ENCODE results near the gene CCNJL. TPM values are rescaled to one million over a fixed set of nuclear protein-coding genes. Genes with fewer than 3 reads are reported as not detected.
A peak's percentile ranks its signal among the peaks of the same experiment; 100 is the strongest.
"Not testable (repeated sequence)": the region's sequence is repeated elsewhere in the genome, so short reads cannot be mapped to it uniquely, and the experiment has no call there.

The CCNJL gene
- total RNA-seq, 2 donors from 2014 or later: not detected

GRCh38 chr5:160251406-160252155, 60.8 kb downstream of the CCNJL start:
- Mint-ChIP-seq H3K4me1 (no peaks in the 10 kb centered on the region), H3K27me3 (no peaks in the 10 kb centered on the region), H3K36me3 (ENCODE audit: low read depth) (no peaks in the 10 kb centered on the region), H3K9me3 (no peaks in the 10 kb centered on the region), H3K27ac (no peak overlapping the region), H3K4me3 (no peak overlapping the region)
- no peak for ATAC-seq (replicated peaks)

- no peaks in the 10 kb centered on the region for H3K9me3 Mint-ChIP-seq
- H3K36me3 Mint-ChIP-seq (ENCODE audit: low read depth): no peaks in the 10 kb centered on the region
- H3K4me1 Mint-ChIP-seq: no peaks in the 10 kb centered on the region
- H3K27me3 Mint-ChIP-seq: no peaks in the 10 kb centered on the region
- ATAC-seq (replicated peaks): no peak
- H3K4me3 Mint-ChIP-seq: no peak overlapping the region
- H3K27ac Mint-ChIP-seq: no peak overlapping the region
Measured at GRCh38 chr5:160250826-160251225, 61.5 kb downstream of the CCNJL start.

- ATAC-seq (replicated peaks): no peak
- Mint-ChIP-seq H3K4me1 (no peaks in the 10 kb centered on the region), H3K4me3 (no peak overlapping the region), H3K27me3 (no peaks in the 10 kb centered on the region), H3K36me3 (ENCODE audit: low read depth) (no peaks in the 10 kb centered on the region), H3K9me3 (no peaks in the 10 kb centered on the region), H3K27ac (no peak overlapping the region)
Measured at GRCh38 chr5:160250226-160250625, 62.1 kb downstream of the CCNJL start.

- H3K4me3 Mint-ChIP-seq; ATAC-seq (replicated peaks); H3K4me1 Mint-ChIP-seq; H3K27me3 Mint-ChIP-seq; H3K36me3 Mint-ChIP-seq (ENCODE audit: low read depth); H3K9me3 Mint-ChIP-seq; H3K27ac Mint-ChIP-seq: not testable (repeated sequence)
Measured at GRCh38 chr5:160249570-160249969, 62.8 kb downstream of the CCNJL start.

- Mint-ChIP-seq H3K4me1 (no peaks in the 10 kb centered on the region), H3K27me3 (no peaks in the 10 kb centered on the region), H3K4me3 (no peak overlapping the region), H3K9me3 (no peaks in the 10 kb centered on the region), H3K36me3 (ENCODE audit: low read depth) (no peaks in the 10 kb centered on the region), H3K27ac (no peak overlapping the region)
- ATAC-seq (replicated peaks): no peak
Measured at GRCh38 chr5:160245506-160246086, 66.8 kb downstream of the CCNJL start.

- Mint-ChIP-seq H3K9me3 (no peaks in the 10 kb centered on the region), H3K27me3 (peaks cover 9% of the 10 kb centered on the region), H3K36me3 (ENCODE audit: low read depth) (no peaks in the 10 kb centered on the region), H3K4me1 (no peaks in the 10 kb centered on the region), H3K4me3 (no peak overlapping the region), H3K27ac (no peak overlapping the region)
- no peak for ATAC-seq (replicated peaks)
Measured at GRCh38 chr5:160242145-160242544, 70.2 kb downstream of the CCNJL start.

- peaks cover 9% of the 10 kb centered on the region for H3K27me3 Mint-ChIP-seq
- H3K4me1 Mint-ChIP-seq: no peaks in the 10 kb centered on the region
- H3K9me3 Mint-ChIP-seq: no peaks in the 10 kb centered on the region
- no peak for ATAC-seq (replicated peaks)
- no peak overlapping the region for H3K4me3 Mint-ChIP-seq
- H3K36me3 Mint-ChIP-seq (ENCODE audit: low read depth): no peaks in the 10 kb centered on the region
- no peak overlapping the region for H3K27ac Mint-ChIP-seq
Measured at GRCh38 chr5:160240350-160240749, 72.0 kb downstream of the CCNJL start.

GRCh38 chr5:160237571-160238093, 74.7 kb downstream of the CCNJL start:
- Mint-ChIP-seq H3K4me3 (no peak overlapping the region), H3K4me1 (no peaks in the 10 kb centered on the region), H3K27me3 (peaks cover 9% of the 10 kb centered on the region), H3K27ac (no peak overlapping the region), H3K36me3 (ENCODE audit: low read depth) (no peaks in the 10 kb centered on the region), H3K9me3 (no peaks in the 10 kb centered on the region)
- no peak for ATAC-seq (replicated peaks)

GRCh38 chr5:160235731-160236130, 76.6 kb downstream of the CCNJL start:
- H3K4me1 Mint-ChIP-seq: no peaks in the 10 kb centered on the region
- no peaks in the 10 kb centered on the region for H3K9me3 Mint-ChIP-seq
- H3K27me3 Mint-ChIP-seq: peaks cover 9% of the 10 kb centered on the region
- ATAC-seq (replicated peaks): no peak
- no peaks in the 10 kb centered on the region for H3K36me3 Mint-ChIP-seq (ENCODE audit: low read depth)
- H3K4me3 Mint-ChIP-seq: no peak overlapping the region
- H3K27ac Mint-ChIP-seq: no peak overlapping the region

- no peak overlapping the region for H3K4me3 Mint-ChIP-seq
Measured at GRCh38 chr5:160233215-160233614, 79.1 kb downstream of the CCNJL start.

GRCh38 chr5:160231783-160232342, 80.5 kb downstream of the CCNJL start:
- no peak overlapping the region for H3K27ac Mint-ChIP-seq
- peak; percentile 50 for ATAC-seq (replicated peaks)
- H3K36me3 Mint-ChIP-seq (ENCODE audit: low read depth): no peaks in the 10 kb centered on the region
- H3K9me3 Mint-ChIP-seq: no peaks in the 10 kb centered on the region
- H3K27me3 Mint-ChIP-seq: no peaks in the 10 kb centered on the region
- H3K4me3 Mint-ChIP-seq: no peak overlapping the region
- no peaks in the 10 kb centered on the region for H3K4me1 Mint-ChIP-seq

More at GRCh38 chr5:160233215-160233614, 79.1 kb downstream of the CCNJL start:
- no peaks in the 10 kb centered on the region for H3K36me3 Mint-ChIP-seq (ENCODE audit: low read depth)
- H3K9me3 Mint-ChIP-seq: no peaks in the 10 kb centered on the region
- H3K27me3 Mint-ChIP-seq: peaks cover 9% of the 10 kb centered on the region
- no peak for ATAC-seq (replicated peaks)
- no peak overlapping the region for H3K27ac Mint-ChIP-seq
- H3K4me1 Mint-ChIP-seq: no peaks in the 10 kb centered on the region

GRCh38 chr5:160230686-160231527, 81.5 kb downstream of the CCNJL start:
- no peaks in the 10 kb centered on the region for H3K9me3 Mint-ChIP-seq
- H3K4me3 Mint-ChIP-seq: no peak overlapping the region
- no peaks in the 10 kb centered on the region for H3K4me1 Mint-ChIP-seq
- H3K36me3 Mint-ChIP-seq (ENCODE audit: low read depth): no peaks in the 10 kb centered on the region
- no peaks in the 10 kb centered on the region for H3K27me3 Mint-ChIP-seq
- peak; percentile 82 for ATAC-seq (replicated peaks)
- H3K27ac Mint-ChIP-seq: peak overlapping the region; percentile 23

GRCh38 chr5:160229190-160229742, 83.1 kb downstream of the CCNJL start, which contains the start of gene FABP6:
Gene FABP6, plus strand, starts transcription at chr5:160229506. Its CDS starts 52 bp downstream, at chr5:160229558.
- H3K9me3 Mint-ChIP-seq: no peaks in the 10 kb centered on the region
- no peak within 1 kb of the TSS for H3K27ac Mint-ChIP-seq
- no peaks in the 10 kb centered on the region for H3K4me1 Mint-ChIP-seq
- no peak within 1 kb of the TSS for H3K4me3 Mint-ChIP-seq
- no peaks in the 10 kb centered on the region for H3K36me3 Mint-ChIP-seq (ENCODE audit: low read depth)
- no peaks in the 10 kb centered on the region for H3K27me3 Mint-ChIP-seq
- ATAC-seq (replicated peaks): no peak

GRCh38 chr5:160227012-160227411, 85.4 kb downstream of the CCNJL start:
- no peak for ATAC-seq (replicated peaks)
- H3K27me3 Mint-ChIP-seq: no peaks in the 10 kb centered on the region
- H3K9me3 Mint-ChIP-seq: no peaks in the 10 kb centered on the region
- H3K36me3 Mint-ChIP-seq (ENCODE audit: low read depth): no peaks in the 10 kb centered on the region
- no peak overlapping the region for H3K4me3 Mint-ChIP-seq
- no peaks in the 10 kb centered on the region for H3K4me1 Mint-ChIP-seq
- H3K27ac Mint-ChIP-seq: no peak overlapping the region
